Dermis lymphatic vessel endothelial cell (primary cell): ENCODE results near the gene TARBP2. TPM values are rescaled to one million over a fixed set of nuclear protein-coding genes. Genes with fewer than 3 reads are reported as not detected.

Experiments
- total RNA-seq: library from RNA; depleted of rRNA; stranded (reverse); fragments of >200 nt; gene quantifications from 2 replicates; pipeline ENCODE4 v1.2.1, GENCODE V29; 2014

TARBP2 gene, protein sequence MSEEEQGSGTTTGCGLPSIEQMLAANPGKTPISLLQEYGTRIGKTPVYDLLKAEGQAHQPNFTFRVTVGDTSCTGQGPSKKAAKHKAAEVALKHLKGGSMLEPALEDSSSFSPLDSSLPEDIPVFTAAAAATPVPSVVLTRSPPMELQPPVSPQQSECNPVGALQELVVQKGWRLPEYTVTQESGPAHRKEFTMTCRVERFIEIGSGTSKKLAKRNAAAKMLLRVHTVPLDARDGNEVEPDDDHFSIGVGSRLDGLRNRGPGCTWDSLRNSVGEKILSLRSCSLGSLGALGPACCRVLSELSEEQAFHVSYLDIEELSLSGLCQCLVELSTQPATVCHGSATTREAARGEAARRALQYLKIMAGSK
- total RNA-seq = 32.4 and 37.1 TPM in 2 replicates

GRCh38 chr12:53500776-53501614 lies at the start of gene TARBP2:
TSS of gene TARBP2 (plus strand) at chr12:53501283. CDS start at chr12:53501409, 126 bp downstream.

DNA sequence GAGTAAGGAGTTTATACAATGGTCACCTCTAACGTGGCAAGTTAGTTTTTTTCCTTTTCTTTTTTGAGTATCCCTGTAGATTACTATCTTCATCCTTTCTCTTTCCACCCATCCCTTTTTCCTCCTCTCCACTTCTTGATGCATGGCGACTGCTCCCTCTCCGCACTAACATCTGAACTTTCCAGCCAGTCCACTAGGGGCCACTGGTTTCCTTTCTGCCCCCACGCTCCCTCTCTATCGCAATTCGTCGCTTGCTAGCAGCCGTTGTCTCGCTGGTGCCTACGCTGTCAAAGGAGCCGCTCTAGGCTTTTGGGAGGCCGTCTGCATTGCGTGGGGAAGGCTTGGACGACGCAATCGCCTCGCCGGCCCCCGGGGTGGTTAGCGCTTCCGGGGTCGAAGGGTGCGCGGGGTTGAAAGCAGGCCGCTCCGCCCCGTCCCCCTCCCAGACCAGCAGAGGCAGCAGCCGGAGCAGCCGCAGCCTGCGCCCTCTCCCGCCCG lies 49.4 kb upstream of the TARBP2 start, which contains the start of gene PCBP2:
PCBP2 (plus strand) TSS at position 442 of the 498 bp plus-strand sequence. CDS start 2,699 bp downstream, outside the sequence.

DNA sequence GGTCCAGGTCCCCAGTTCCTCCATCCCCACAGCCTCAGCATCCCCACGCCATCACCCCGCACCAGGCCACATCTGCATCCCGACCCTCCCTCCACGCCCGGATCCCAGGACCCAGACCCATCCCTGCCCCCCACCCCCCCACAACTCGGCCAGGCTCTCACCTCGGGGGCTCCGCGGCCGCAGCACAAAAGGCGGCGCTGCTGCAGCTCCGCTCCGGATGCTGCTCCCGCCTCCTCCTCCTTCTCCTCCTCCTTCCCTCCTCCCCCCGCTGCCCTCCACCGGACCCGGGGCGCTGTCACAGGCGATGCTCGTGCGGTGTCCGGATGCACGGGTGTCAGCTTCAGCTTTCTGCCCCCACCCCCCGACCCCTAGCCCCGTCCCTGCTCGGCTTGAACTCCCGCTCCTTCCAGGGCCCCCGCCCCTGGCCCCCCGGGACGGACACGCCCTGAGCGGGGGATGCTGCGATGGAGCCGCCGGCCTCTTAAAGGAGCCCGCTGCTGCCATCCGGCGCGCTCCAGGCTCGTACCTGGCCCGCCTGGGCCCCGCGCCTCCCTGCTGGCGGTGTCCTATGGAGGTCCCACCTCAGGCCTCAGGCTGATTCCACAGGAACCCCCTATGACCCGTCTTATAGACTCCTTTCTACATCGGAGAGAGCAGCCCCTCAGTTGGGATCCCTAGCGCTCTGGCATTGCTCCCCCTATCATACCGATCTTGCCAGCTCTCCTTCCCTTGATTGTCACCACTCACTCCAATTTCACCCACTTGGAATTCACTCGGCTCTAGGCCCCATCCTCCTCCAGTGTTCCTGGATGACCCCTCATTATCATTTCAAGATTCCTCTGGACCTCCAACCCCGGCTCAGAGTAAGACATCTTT lies 1.6 kb upstream of the TARBP2 start, which contains the start of gene MAP3K12:
MAP3K12 (minus strand) TSS at position 193 of the 876 bp plus-strand sequence. CDS start 12,067 bp downstream, outside the sequence.

DNA sequence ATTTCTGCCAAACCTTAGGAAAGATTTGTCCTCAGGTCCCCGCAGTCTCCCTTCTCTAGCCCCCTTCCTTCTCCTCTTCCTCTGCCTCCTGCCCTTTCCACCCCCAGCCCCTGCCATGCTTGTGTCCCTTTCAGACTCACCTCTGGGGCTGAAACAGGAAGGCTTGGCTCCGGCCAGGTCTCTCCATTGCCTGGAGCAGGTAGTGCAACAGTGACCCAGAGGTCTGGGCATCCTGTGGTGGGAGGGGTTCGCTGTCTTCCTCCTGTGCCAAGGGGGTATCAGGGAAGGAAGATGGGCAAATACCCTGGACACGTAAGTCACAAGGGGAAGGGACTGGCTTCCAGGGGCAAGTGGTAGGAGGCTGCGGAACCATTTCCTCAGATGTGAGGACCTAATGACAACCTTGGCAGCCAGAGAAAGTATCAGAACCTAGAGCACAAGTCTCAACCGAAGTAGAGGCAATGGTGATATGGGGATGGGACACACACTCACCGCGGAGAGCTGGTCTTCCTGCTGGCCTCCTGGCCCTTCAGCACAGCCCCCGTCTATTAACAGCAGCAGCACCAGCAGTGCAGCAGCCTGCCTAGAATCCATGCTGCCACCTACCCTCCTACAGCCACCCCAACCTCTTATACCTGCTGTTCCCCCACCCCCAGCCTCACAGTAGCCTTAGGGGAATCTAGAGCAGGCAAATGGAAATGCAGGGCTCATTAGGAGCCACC lies 6.0 kb downstream of the TARBP2 start, which contains the start of gene NPFF:
NPFF (minus strand) TSS at position 604 of the 722 bp plus-strand sequence; CDS start at position 594, 10 bp downstream.

Other genes with a start within 250 kb of the TARBP2 start
- 1.3 and 1.5 TPM in 2 replicates for gene ESPL1, start 233.0 kb upstream of the TARBP2 start, total RNA-seq
- 495 and 525 TPM in 2 replicates for gene PFDN5, start 205.7 kb upstream of the TARBP2 start, total RNA-seq
- gene MYG1, start 201.6 kb upstream of the TARBP2 start, total RNA-seq = 34.6 and 41.9 TPM in 2 replicates
- gene AAAS, start 179.7 kb upstream of the TARBP2 start, total RNA-seq = 23.7 and 24.4 TPM in 2 replicates
- gene SP7, start 164.9 kb upstream of the TARBP2 start, total RNA-seq = not detected in 2 replicates
- 30.2 and 36.9 TPM in 2 replicates for gene SP1, start 121.1 kb upstream of the TARBP2 start, total RNA-seq
- gene AMHR2, start 77.4 kb upstream of the TARBP2 start, total RNA-seq = not detected in 2 replicates
- gene PRR13, start 59.5 kb upstream of the TARBP2 start, total RNA-seq = 11.2 and 11.8 TPM in 2 replicates
- gene PCBP2, start 49.2 kb upstream of the TARBP2 start, total RNA-seq = 379 and 479 TPM in 2 replicates
- 3.1 and 5.1 TPM in 2 replicates for gene MAP3K12, start 1.8 kb upstream of the TARBP2 start, total RNA-seq
- not detected in 2 replicates for gene NPFF, start 6.2 kb downstream of the TARBP2 start, total RNA-seq
- gene ATF7, start 125.1 kb downstream of the TARBP2 start, total RNA-seq = 8.0 and 9.7 TPM in 2 replicates
- 123 and 126 TPM in 2 replicates for gene ATP5MC2, start 174.8 kb downstream of the TARBP2 start, total RNA-seq
- 86.2 and 92.7 TPM in 2 replicates for gene CALCOCO1, start 226.2 kb downstream of the TARBP2 start, total RNA-seq